ENCODE data around the gene PIP5K1C. TPM values are rescaled to one million over a fixed set of nuclear protein-coding genes. Genes with fewer than 3 reads are reported as not detected.

PIP5K1C gene
- total RNA-seq, 1 donor from 2014 or later: 75.7 TPM

- Mint-ChIP-seq H3K36me3 (ENCODE audit: unreplicated experiment) (no peaks in the 10 kb centered on the region), H3K27ac (ENCODE audit: unreplicated experiment) (no peak overlapping the region), H3K27me3 (ENCODE audit: unreplicated experiment) (no peaks in the 10 kb centered on the region), H3K4me3 (ENCODE audit: unreplicated experiment) (no peak overlapping the region), H3K9me3 (ENCODE audit: unreplicated experiment) (no peaks in the 10 kb centered on the region), H3K4me1 (ENCODE audit: unreplicated experiment) (peaks cover 5% of the 10 kb centered on the region)
- DNase-seq (ENCODE audit: extremely low spot score, unreplicated experiment): no peak
- TF ChIP-seq CTCF (IDR thresholded peaks at IDR 0.05): no peak
Measured at GRCh38 chr19:3712663-3713611, 12.7 kb upstream of the PIP5K1C start.

- Mint-ChIP-seq H3K4me3 (ENCODE audit: unreplicated experiment) (no peak overlapping the region), H3K27me3 (ENCODE audit: unreplicated experiment) (no peaks in the 10 kb centered on the region), H3K27ac (ENCODE audit: unreplicated experiment) (no peak overlapping the region), H3K9me3 (ENCODE audit: unreplicated experiment) (no peaks in the 10 kb centered on the region), H3K36me3 (ENCODE audit: unreplicated experiment) (no peaks in the 10 kb centered on the region), H3K4me1 (ENCODE audit: unreplicated experiment) (peaks cover 5% of the 10 kb centered on the region)
- no peak for TF ChIP-seq CTCF (IDR thresholded peaks at IDR 0.05)
- DNase-seq (ENCODE audit: extremely low spot score, unreplicated experiment): no peak
Measured at GRCh38 chr19:3710265-3710812, 10.1 kb upstream of the PIP5K1C start.

- DNase-seq (ENCODE audit: extremely low spot score, unreplicated experiment): no peak
- no peak within 1 kb of the TSS for H3K4me3 Mint-ChIP-seq (ENCODE audit: unreplicated experiment)
Measured at GRCh38 chr19:3708207-3708931, 8.1 kb upstream of the PIP5K1C start, which contains the start of gene TJP3. TSS of gene TJP3 (plus strand) at chr19:3708384. CDS start at chr19:3728433, 20,049 bp downstream.

GRCh38 chr19:3707868-3708206 lies 7.6 kb upstream of the PIP5K1C start:
- no peaks in the 10 kb centered on the region for H3K9me3 Mint-ChIP-seq (ENCODE audit: unreplicated experiment)
- no peak overlapping the region for H3K27ac Mint-ChIP-seq (ENCODE audit: unreplicated experiment)
- TF ChIP-seq CTCF (IDR thresholded peaks at IDR 0.05): no peak
- H3K4me3 Mint-ChIP-seq (ENCODE audit: unreplicated experiment): no peak overlapping the region
- H3K36me3 Mint-ChIP-seq (ENCODE audit: unreplicated experiment): no peaks in the 10 kb centered on the region
- H3K4me1 Mint-ChIP-seq (ENCODE audit: unreplicated experiment): peaks cover 3% of the 10 kb centered on the region
- no peaks in the 10 kb centered on the region for H3K27me3 Mint-ChIP-seq (ENCODE audit: unreplicated experiment)
- DNase-seq (ENCODE audit: extremely low spot score, unreplicated experiment): no peak

More at GRCh38 chr19:3708207-3708931, 8.1 kb upstream of the PIP5K1C start, which contains the start of gene TJP3:
- no peak within 1 kb of the TSS for H3K27ac Mint-ChIP-seq (ENCODE audit: unreplicated experiment)
- H3K4me1 Mint-ChIP-seq (ENCODE audit: unreplicated experiment): peaks cover 5% of the 10 kb centered on the region
- H3K36me3 Mint-ChIP-seq (ENCODE audit: unreplicated experiment): no peaks in the 10 kb centered on the region
- H3K9me3 Mint-ChIP-seq (ENCODE audit: unreplicated experiment): no peaks in the 10 kb centered on the region
- no peaks in the 10 kb centered on the region for H3K27me3 Mint-ChIP-seq (ENCODE audit: unreplicated experiment)
- TF ChIP-seq CTCF (IDR thresholded peaks at IDR 0.05): no peak
